OCI-LY1 (cell line): ENCODE results near the gene LRRFIP1.

ENCODE experiments used
- H2AFZ ChIP-seq: fragments of 200-600 bp; sonication (generic), shearing (Covaris generic); 2 replicates; pipeline ENCODE4 v1.6.0; 2014; ENCODE audit warnings: antibody characterized with exemption, mild to moderate bottlenecking, low read length
- H3F3A ChIP-seq: fragments of 200-600 bp; sonication (generic), shearing (Covaris generic); 2 replicates; pipeline ENCODE4 v1.6.0; 2014; ENCODE audit warnings: mild to moderate bottlenecking, antibody characterized with exemption, low read length, moderate library complexity; ENCODE audit not compliant: insufficient read depth
- H3K27ac ChIP-seq: fragments of 200-600 bp; sonication (generic); 2 replicates; pipeline ENCODE4 v1.5.1; 2014; ENCODE audit warnings: low read length, mixed run types, mild to moderate bottlenecking, low read depth; ENCODE audit not compliant: poor library complexity, severe bottlenecking
- H3K27me3 ChIP-seq: fragments of 200-600 bp; sonication (generic); 2 replicates; pipeline ENCODE4 v1.6.0; 2014; ENCODE audit warnings: antibody characterized with exemption, mild to moderate bottlenecking, low read length, moderate library complexity; ENCODE audit not compliant: insufficient read depth
- H3K36me3 ChIP-seq: fragments of 200-600 bp; sonication (generic); 2 replicates; pipeline ENCODE4 v1.6.1; 2014; ENCODE audit warnings: mild to moderate bottlenecking, antibody characterized with exemption, low read length, moderate library complexity, mixed read lengths; ENCODE audit not compliant: insufficient read depth
- H3K4me1 ChIP-seq: fragments of 200-600 bp; sonication (generic); 2 replicates; pipeline ENCODE4 v1.5.1; 2014; ENCODE audit warnings: mild to moderate bottlenecking, low read length, moderate library complexity; ENCODE audit not compliant: insufficient read depth, severe bottlenecking
- H3K4me2 ChIP-seq: fragments of 200-600 bp; sonication (generic), shearing (Covaris generic); 2 replicates; pipeline ENCODE4 v1.6.1; 2014; ENCODE audit warnings: low read length
- H3K4me3 ChIP-seq: fragments of 200-600 bp; sonication (generic); 2 replicates; pipeline ENCODE4 v1.5.1; 2014; ENCODE audit warnings: low read length, low read depth, mild to moderate bottlenecking, mixed read lengths; ENCODE audit not compliant: poor library complexity, severe bottlenecking
- H3K79me2 ChIP-seq: fragments of 200-600 bp; shearing (Covaris generic); 2 replicates; pipeline ENCODE4 v1.6.1; 2016; ENCODE audit warnings: mixed run types, low read length, mixed read lengths; ENCODE audit not compliant: insufficient read depth
- H3K9ac ChIP-seq: fragments of 200-600 bp; sonication (generic), shearing (Covaris generic); 2 replicates; pipeline ENCODE4 v1.6.1; 2014; ENCODE audit warnings: mild to moderate bottlenecking, low read length, mixed read lengths
- H3K9me2 ChIP-seq: fragments of 200-600 bp; sonication (generic), shearing (Covaris generic); 2 replicates; pipeline ENCODE4 v1.6.1; 2014; ENCODE audit warnings: low read depth, mild to moderate bottlenecking, low read length, mixed read lengths
- H3K9me3 ChIP-seq: fragments of 200-600 bp; shearing (Covaris generic); 2 replicates; pipeline ENCODE4 v1.6.1; 2014; ENCODE audit warnings: low read length, mixed read lengths
- H4K20me1 ChIP-seq: fragments of 200-600 bp; sonication (generic), shearing (Covaris generic); 2 replicates; pipeline ENCODE4 v1.6.0; 2016; ENCODE audit warnings: mild to moderate bottlenecking, low read length; ENCODE audit not compliant: insufficient read depth
- CTCF ChIP-seq: fragments of 200-600 bp; sonication (generic), shearing (Covaris generic); IDR thresholded peaks from 2 replicates; pipeline ENCODE4 v1.5.1; 2017; ENCODE audit warnings: mild to moderate bottlenecking, antibody characterized with exemption, low read length, moderate library complexity, mixed read lengths
- EZH2 ChIP-seq: fragments of 200-600 bp; sonication (generic), shearing (Covaris generic); IDR thresholded peaks from 2 replicates; pipeline ENCODE4 v1.8.0; 2017; ENCODE audit warnings: borderline replicate concordance, mixed run types, mild to moderate bottlenecking, antibody characterized with exemption, low read length, moderate library complexity, mixed read lengths

LRRFIP1 gene

GRCh38 chr2:237704501-237705434 lies 77.4 kb downstream of the LRRFIP1 start:
- Histone ChIP-seq H3K27me3 (no peaks in the 10 kb centered on the region), H3K27ac (no peak overlapping the region), H3K4me2 (no peak overlapping the region), H2AFZ (no peak overlapping the region), H3K9me2 (no peaks in the 10 kb centered on the region), H4K20me1 (no peaks in the 10 kb centered on the region), H3K36me3 (peaks cover 18% of the 10 kb centered on the region), H3K9me3 (no peaks in the 10 kb centered on the region), H3K4me1 (peaks cover 48% of the 10 kb centered on the region), H3K79me2 (peaks cover 43% of the 10 kb centered on the region), H3K4me3 (no peak overlapping the region), H3F3A (no peaks in the 10 kb centered on the region), H3K9ac (no peak overlapping the region)
- TF ChIP-seq EZH2 (no peak), CTCF (no peak)

- Histone ChIP-seq H3F3A (no peaks in the 10 kb centered on the region), H3K4me1 (peaks cover 33% of the 10 kb centered on the region), H3K79me2 (peaks cover 29% of the 10 kb centered on the region)
Observed at GRCh38 chr2:237706257-237706656, 78.9 kb downstream of the LRRFIP1 start.

GRCh38 chr2:237708065-237708398 lies 80.6 kb downstream of the LRRFIP1 start:
- peaks cover 30% of the 10 kb centered on the region for H3K36me3 ChIP-seq
- peaks cover 17% of the 10 kb centered on the region for H3K79me2 ChIP-seq
- no peak overlapping the region for H3K27ac ChIP-seq
- TF ChIP-seq EZH2 (no peak), CTCF (no peak)
- H3K27me3 ChIP-seq, result no peaks in the 10 kb centered on the region
- H2AFZ ChIP-seq, result no peak overlapping the region
- no peaks in the 10 kb centered on the region for H3K9me2 ChIP-seq
- H3K9me3 ChIP-seq, result no peaks in the 10 kb centered on the region
- peaks cover 29% of the 10 kb centered on the region for H3K4me1 ChIP-seq
- H4K20me1 ChIP-seq, result no peaks in the 10 kb centered on the region
- H3K4me3 ChIP-seq, result no peak overlapping the region
- H3F3A ChIP-seq, result no peaks in the 10 kb centered on the region
- H3K9ac ChIP-seq, result no peak overlapping the region
- no peak overlapping the region for H3K4me2 ChIP-seq

More at GRCh38 chr2:237706257-237706656, 78.9 kb downstream of the LRRFIP1 start:
- no peak for TF ChIP-seq CTCF
- TF ChIP-seq EZH2, result no peak
- H2AFZ ChIP-seq, result no peak overlapping the region
- H3K4me3 ChIP-seq, result no peak overlapping the region
- no peak overlapping the region for H3K9ac ChIP-seq
- no peaks in the 10 kb centered on the region for H3K9me2 ChIP-seq
- H4K20me1 ChIP-seq, result no peaks in the 10 kb centered on the region
- peaks cover 21% of the 10 kb centered on the region for H3K36me3 ChIP-seq
- no peaks in the 10 kb centered on the region for H3K27me3 ChIP-seq
- H3K27ac ChIP-seq, result no peak overlapping the region
- no peak overlapping the region for H3K4me2 ChIP-seq
- H3K9me3 ChIP-seq, result no peaks in the 10 kb centered on the region
